Astrocyte (in vitro differentiated cells and primary cell): Measurements from ENCODE around the gene HSD17B3.

ENCODE experiments used
- EZH2 ChIP-seq: IDR thresholded peaks from 2 replicates; pipeline ENCODE4 v1.6.1; 2012; ENCODE audit warnings: mild to moderate bottlenecking, low read length, inconsistent platforms; ENCODE audit not compliant: insufficient read depth
- TF ChIP-seq, protein P1 (sequence below): IDR thresholded peaks from 2 replicates; pipeline ENCODE4 v1.5.1; 2011; ENCODE audit warnings: low read depth, mild to moderate bottlenecking, inconsistent platforms, low read length, moderate library complexity; ENCODE audit not compliant: insufficient read depth

DNA sequence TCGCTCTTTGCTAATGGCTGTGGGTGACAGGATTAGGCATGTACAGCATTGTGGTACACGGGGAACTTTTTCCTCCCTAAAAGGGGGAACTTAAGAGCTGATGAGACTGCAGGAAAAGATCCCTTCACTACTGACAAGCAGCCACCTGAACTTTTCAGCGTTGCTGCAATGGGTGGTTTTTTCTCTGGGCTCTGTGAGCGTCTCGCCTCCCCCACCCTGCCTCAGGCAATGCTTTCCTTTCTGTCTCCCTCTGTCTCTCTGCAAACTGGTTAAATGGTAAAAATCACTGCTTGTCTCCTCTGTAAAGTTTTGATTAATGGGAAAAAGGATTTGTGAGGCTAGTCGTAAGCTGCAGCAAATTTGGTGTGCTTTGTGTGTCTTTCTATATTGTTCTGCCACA is 20.3 kb downstream of the HSD17B3 start:
- no peak for TF ChIP-seq EZH2
- TF ChIP-seq, protein P1, sequence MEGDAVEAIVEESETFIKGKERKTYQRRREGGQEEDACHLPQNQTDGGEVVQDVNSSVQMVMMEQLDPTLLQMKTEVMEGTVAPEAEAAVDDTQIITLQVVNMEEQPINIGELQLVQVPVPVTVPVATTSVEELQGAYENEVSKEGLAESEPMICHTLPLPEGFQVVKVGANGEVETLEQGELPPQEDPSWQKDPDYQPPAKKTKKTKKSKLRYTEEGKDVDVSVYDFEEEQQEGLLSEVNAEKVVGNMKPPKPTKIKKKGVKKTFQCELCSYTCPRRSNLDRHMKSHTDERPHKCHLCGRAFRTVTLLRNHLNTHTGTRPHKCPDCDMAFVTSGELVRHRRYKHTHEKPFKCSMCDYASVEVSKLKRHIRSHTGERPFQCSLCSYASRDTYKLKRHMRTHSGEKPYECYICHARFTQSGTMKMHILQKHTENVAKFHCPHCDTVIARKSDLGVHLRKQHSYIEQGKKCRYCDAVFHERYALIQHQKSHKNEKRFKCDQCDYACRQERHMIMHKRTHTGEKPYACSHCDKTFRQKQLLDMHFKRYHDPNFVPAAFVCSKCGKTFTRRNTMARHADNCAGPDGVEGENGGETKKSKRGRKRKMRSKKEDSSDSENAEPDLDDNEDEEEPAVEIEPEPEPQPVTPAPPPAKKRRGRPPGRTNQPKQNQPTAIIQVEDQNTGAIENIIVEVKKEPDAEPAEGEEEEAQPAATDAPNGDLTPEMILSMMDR: no peak
